Endodermal cell (in vitro differentiated cells): ENCODE results near the gene RASAL1. TPM values are rescaled to one million over a fixed set of nuclear protein-coding genes. Genes with fewer than 3 reads are reported as not detected.

Source experiments
- DNase-seq: peaks from one replicate; pipeline ENCODE4 v3.0.0-alpha.2; 2017
- H3K27ac ChIP-seq: 2 replicates; pipeline ENCODE4 v1.5.1; 2013; ENCODE audit warnings: mild to moderate bottlenecking, low read depth, low read length, moderate library complexity
- H3K27me3 ChIP-seq: 2 replicates; pipeline ENCODE4 v1.6.1; 2013; ENCODE audit warnings: mild to moderate bottlenecking, low read length, moderate library complexity; ENCODE audit not compliant: insufficient read depth, control insufficient read depth, poor library complexity, severe bottlenecking
- H3K36me3 ChIP-seq: 2 replicates; pipeline ENCODE4 v1.7.0; 2013; ENCODE audit warnings: mild to moderate bottlenecking, low read length, moderate library complexity; ENCODE audit not compliant: control insufficient read depth, insufficient read depth
- H3K4me1 ChIP-seq: one replicate; pipeline ENCODE4 v1.7.0; 2013; ENCODE audit warnings: low read length; ENCODE audit not compliant: control insufficient read depth, insufficient read depth
- H3K4me3 ChIP-seq: 2 replicates; pipeline ENCODE4 v1.5.1; 2013; ENCODE audit warnings: mild to moderate bottlenecking, low read length, moderate library complexity
- H3K9ac ChIP-seq: 2 replicates; pipeline ENCODE4 v1.6.1; 2013; ENCODE audit warnings: mild to moderate bottlenecking, low read length, moderate library complexity; ENCODE audit not compliant: poor library complexity, severe bottlenecking; ENCODE audit errors: extremely low read depth
- H3K9me3 ChIP-seq: 2 replicates; pipeline ENCODE4 v1.6.1; 2013; ENCODE audit warnings: mild to moderate bottlenecking, low read length, moderate library complexity; ENCODE audit not compliant: control insufficient read depth
- H3K27ac Mint-ChIP-seq: 2 replicates; pipeline ENCODE4 v1.8.0; 2020; ENCODE audit warnings: mixed read lengths
- H3K27me3 Mint-ChIP-seq: 2 replicates; pipeline ENCODE4 v1.8.0; 2021; ENCODE audit warnings: mild to moderate bottlenecking, mixed read lengths; ENCODE audit not compliant: insufficient read depth
- H3K36me3 Mint-ChIP-seq: 2 replicates; pipeline ENCODE4 v1.8.0; 2020; ENCODE audit warnings: low read depth, mixed read lengths
- H3K4me1 Mint-ChIP-seq: 2 replicates; pipeline ENCODE4 v1.8.0; 2020; ENCODE audit warnings: mixed read lengths
- H3K4me3 Mint-ChIP-seq: 2 replicates; pipeline ENCODE4 v1.8.0; 2020; ENCODE audit warnings: mild to moderate bottlenecking, moderate library complexity, mixed read lengths
- H3K9me3 Mint-ChIP-seq: 2 replicates; pipeline ENCODE4 v1.8.0; 2020; ENCODE audit warnings: mild to moderate bottlenecking, mixed read lengths
- WGBS, 2 experiments: methylation state at CpG; one replicate each; pipeline versions ENCODE4 v1.1.5 to v1.1.7; 2013; ENCODE audit warnings: missing lambda C conversion rate in 2 of 2, mixed read lengths in 1 of 2; ENCODE audit not compliant: insufficient coverage in 1 of 2, insufficient read length in 1 of 2; 5-methylcytosine and 5-hydroxymethylcytosine counted together
- total RNA-seq, 2 donors: library from RNA; stranded (reverse); fragmentation: NEBNext Ultra II Directional in 1 of 2; extraction: Animal tissue kit (Norgen Biotek cat#: 25700) in 1 of 2; gene quantifications; 2 replicates in 1 of 2; 3 replicates in 1 of 2; pipeline ENCODE4 v1.2.1, GENCODE V29; 2021
- TF ChIP-seq, protein P1 (sequence below): fragments of 200-600 bp; sonication (generic); conservative IDR thresholded peaks from 2 replicates; pipeline ENCODE4 v1.5.0; 2021; ENCODE audit warnings: antibody characterized with exemption, mild to moderate bottlenecking

The RASAL1 gene
- total RNA-seq, 2 donors from 2014 or later: 0.77 to 1.4 TPM

DNA sequence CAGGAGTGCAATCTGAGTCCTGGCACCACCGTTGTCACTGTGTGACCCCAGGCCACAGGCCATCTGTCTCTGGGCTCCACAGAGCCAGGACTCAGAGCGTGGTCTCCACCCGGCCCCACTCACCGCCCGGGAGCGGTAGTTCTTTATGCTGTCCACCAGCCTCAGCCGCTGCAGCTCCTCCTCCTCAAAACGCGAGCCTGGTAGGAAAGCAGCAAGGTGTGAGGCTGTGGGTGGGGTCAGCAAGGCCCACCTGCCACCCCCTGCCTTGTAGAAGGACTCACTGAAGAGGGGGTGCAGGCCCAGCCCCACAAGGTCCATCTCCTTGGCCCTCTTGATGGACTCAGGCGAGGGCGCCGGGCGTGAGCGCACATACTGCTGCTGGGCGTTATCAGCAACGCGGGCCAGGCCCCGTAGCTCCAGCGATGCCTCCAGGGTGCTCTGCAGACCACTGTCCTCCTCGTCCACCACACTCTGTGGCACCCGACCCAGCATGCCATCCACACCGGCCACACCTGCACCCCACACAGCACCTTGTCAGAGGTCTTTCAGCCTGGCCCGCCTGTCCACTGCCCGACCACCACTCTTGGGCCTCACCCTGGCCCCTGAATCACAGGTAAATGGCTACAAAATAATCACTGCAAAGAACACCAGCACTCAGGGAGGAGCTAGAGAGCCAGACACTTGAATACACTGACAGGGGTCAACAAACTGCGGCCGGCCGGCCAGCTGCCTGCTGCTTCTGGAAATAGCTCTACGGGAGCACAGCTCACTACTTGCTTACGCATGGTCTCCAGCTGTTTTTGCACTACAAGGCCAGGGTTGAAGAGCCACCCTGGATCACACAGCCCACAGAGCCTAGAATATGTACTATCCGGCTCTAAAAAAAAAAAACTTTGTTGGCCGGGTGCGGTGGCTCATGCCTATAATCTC is 30.2 kb upstream of the RASAL1 start:
- no peaks in the 10 kb centered on the region for H3K27me3 Mint-ChIP-seq
- Histone ChIP-seq H3K27me3 (no peaks in the 10 kb centered on the region), H3K4me3 (no peak overlapping the region), H3K4me1 (no peaks in the 10 kb centered on the region), H3K9me3 (no peaks in the 10 kb centered on the region), H3K9ac (no peak overlapping the region), H3K27ac (no peak overlapping the region), H3K36me3 (peaks cover 59% of the 10 kb centered on the region)
- TF ChIP-seq, protein P1, sequence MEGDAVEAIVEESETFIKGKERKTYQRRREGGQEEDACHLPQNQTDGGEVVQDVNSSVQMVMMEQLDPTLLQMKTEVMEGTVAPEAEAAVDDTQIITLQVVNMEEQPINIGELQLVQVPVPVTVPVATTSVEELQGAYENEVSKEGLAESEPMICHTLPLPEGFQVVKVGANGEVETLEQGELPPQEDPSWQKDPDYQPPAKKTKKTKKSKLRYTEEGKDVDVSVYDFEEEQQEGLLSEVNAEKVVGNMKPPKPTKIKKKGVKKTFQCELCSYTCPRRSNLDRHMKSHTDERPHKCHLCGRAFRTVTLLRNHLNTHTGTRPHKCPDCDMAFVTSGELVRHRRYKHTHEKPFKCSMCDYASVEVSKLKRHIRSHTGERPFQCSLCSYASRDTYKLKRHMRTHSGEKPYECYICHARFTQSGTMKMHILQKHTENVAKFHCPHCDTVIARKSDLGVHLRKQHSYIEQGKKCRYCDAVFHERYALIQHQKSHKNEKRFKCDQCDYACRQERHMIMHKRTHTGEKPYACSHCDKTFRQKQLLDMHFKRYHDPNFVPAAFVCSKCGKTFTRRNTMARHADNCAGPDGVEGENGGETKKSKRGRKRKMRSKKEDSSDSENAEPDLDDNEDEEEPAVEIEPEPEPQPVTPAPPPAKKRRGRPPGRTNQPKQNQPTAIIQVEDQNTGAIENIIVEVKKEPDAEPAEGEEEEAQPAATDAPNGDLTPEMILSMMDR: no peak
- peaks cover 58% of the 10 kb centered on the region for H3K36me3 Mint-ChIP-seq
- peaks cover 9% of the 10 kb centered on the region for H3K4me1 Mint-ChIP-seq
- peak; percentile 83 for DNase-seq
- no peak overlapping the region for H3K4me3 Mint-ChIP-seq
- H3K27ac Mint-ChIP-seq: peak overlapping the region; percentile 60
- 88 to 91% methylated on average over 24 to 32 of the region's 32 CpGs for WGBS, 2 experiments
- H3K9me3 Mint-ChIP-seq: no peaks in the 10 kb centered on the region

DNA sequence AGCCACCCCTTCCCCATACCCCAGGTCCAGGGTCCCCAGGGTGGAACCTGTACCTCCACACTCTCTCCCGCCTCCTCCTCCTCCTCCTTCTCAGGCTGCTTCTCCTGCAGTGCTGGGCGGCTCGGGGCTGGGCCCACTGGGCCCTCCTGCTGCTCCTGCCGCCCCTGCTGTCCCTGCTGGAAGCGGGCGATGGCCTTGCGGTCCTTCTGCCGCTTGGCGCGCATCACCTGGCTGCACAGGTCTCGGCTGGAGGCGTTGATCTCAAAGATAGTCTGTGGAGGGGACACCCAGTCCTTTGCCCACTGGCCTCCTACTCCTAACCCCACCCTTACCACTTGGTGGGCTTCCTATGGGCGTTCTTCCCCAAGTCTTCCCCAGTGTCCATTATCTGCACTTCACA is 28.5 kb upstream of the RASAL1 start:
- Mint-ChIP-seq H3K27me3 (no peaks in the 10 kb centered on the region), H3K9me3 (no peaks in the 10 kb centered on the region), H3K36me3 (peaks cover 59% of the 10 kb centered on the region), H3K4me3 (no peak overlapping the region), H3K27ac (no peak overlapping the region), H3K4me1 (peaks cover 9% of the 10 kb centered on the region)
- no peak for DNase-seq
- H3K4me3 ChIP-seq: no peak overlapping the region
- 92 to 96% methylated on average over 10 to 13 of the region's 13 CpGs for WGBS, 2 experiments
- H3K36me3 ChIP-seq: peaks cover 64% of the 10 kb centered on the region
- no peaks in the 10 kb centered on the region for H3K27me3 ChIP-seq
- H3K9ac ChIP-seq: no peak overlapping the region
- TF ChIP-seq, protein P1: no peak
- no peak overlapping the region for H3K27ac ChIP-seq
- H3K4me1 ChIP-seq: no peaks in the 10 kb centered on the region
- H3K9me3 ChIP-seq: no peaks in the 10 kb centered on the region

DNA sequence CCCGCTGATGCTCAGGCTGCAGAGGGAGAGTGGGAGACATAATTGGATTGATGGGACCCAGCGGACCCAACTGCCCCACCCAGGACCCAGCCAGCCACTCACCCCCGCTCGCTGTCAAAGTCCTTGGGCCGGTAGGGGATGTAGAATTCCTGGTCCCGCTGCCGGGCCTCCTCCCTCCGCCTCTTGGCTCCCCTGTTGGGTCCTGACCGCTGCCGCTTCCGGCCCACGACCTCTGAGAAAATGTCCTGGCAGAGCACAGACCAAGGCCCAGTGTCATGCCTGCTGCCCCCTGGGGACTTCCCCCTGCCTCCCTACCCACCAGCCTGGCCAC is 27.4 kb upstream of the RASAL1 start:
- WGBS, 2 experiments: 88 to 90% methylated on average over 5 to 12 of the region's 12 CpGs
- no peaks in the 10 kb centered on the region for H3K27me3 ChIP-seq
- H3K36me3 ChIP-seq: peaks cover 63% of the 10 kb centered on the region
- H3K4me3 ChIP-seq: no peak overlapping the region
- no peaks in the 10 kb centered on the region for H3K27me3 Mint-ChIP-seq
- peak; percentile 51 for DNase-seq
- TF ChIP-seq, protein P1: no peak
- H3K4me3 Mint-ChIP-seq: no peak overlapping the region
- peaks cover 56% of the 10 kb centered on the region for H3K36me3 Mint-ChIP-seq
- H3K9ac ChIP-seq: no peak overlapping the region
- peaks cover 9% of the 10 kb centered on the region for H3K4me1 Mint-ChIP-seq
- H3K27ac ChIP-seq: no peak overlapping the region
- no peaks in the 10 kb centered on the region for H3K4me1 ChIP-seq
- no peaks in the 10 kb centered on the region for H3K9me3 Mint-ChIP-seq
- H3K27ac Mint-ChIP-seq: no peak overlapping the region
- H3K9me3 ChIP-seq: no peaks in the 10 kb centered on the region
